Kidney (tissue), 14 donors: ENCODE data around the gene SMIM35. TPM values are rescaled to one million over a fixed set of nuclear protein-coding genes. Genes with fewer than 3 reads are reported as not detected.
"Not testable (repeated sequence)": the region's sequence is repeated elsewhere in the genome, so short reads cannot be mapped to it uniquely, and the experiment has no call there.

Experiments
- DNase-seq, 5 donors: peaks; one replicate each; pipeline ENCODE4 v3.0.0-alpha.2; 2013 to 2020
- FAIRE-seq: peaks from 2 replicates; lab custom pipeline; 2012; peaks lifted over from hg19 to GRCh38; lab: Jason Lieb, UNC
- H3K27ac ChIP-seq, 2 donors: one replicate each; pipeline ENCODE4 v1.7.0; 2013; ENCODE audit warnings: low read depth in 2 of 2, low read length in 2 of 2, inconsistent platforms in 1 of 2
- H3K27me3 ChIP-seq: one replicate; pipeline ENCODE4 v1.7.1; 2013; ENCODE audit warnings: low read length, inconsistent platforms; ENCODE audit not compliant: control insufficient read depth, insufficient read depth
- H3K36me3 ChIP-seq, 3 donors: one replicate each; pipeline versions ENCODE4 v1.7.0 to v1.7.1; 2013; ENCODE audit warnings: low read length in 3 of 3, control low read depth in 1 of 3, inconsistent platforms in 1 of 3; ENCODE audit not compliant: insufficient read depth in 3 of 3, control insufficient read depth in 2 of 3
- H3K4me1 ChIP-seq, 3 donors: one replicate each; pipeline versions ENCODE4 v1.7.0 to v1.7.1; 2013; ENCODE audit warnings: low read length in 3 of 3, inconsistent platforms in 1 of 3, low read depth in 1 of 3; ENCODE audit not compliant: control insufficient read depth in 2 of 3, insufficient read depth in 2 of 3
- H3K4me3 ChIP-seq, 3 donors: one replicate each; pipeline versions ENCODE4 v1.7.0 to v1.8.1; 2013; ENCODE audit warnings: low read length in 3 of 3, control low read depth in 1 of 3, inconsistent platforms in 1 of 3
- H3K9ac ChIP-seq, 3 donors: one replicate each; pipeline versions ENCODE4 v1.7.0 to v1.7.1; 2013; ENCODE audit warnings: low read length in 3 of 3, control low read depth in 1 of 3, inconsistent platforms in 1 of 3
- H3K9me3 ChIP-seq, 3 donors: one replicate each; pipeline versions ENCODE4 v1.7.0 to v1.7.1; 2013; ENCODE audit warnings: low read length in 3 of 3, control low read depth in 1 of 3, inconsistent platforms in 1 of 3; ENCODE audit not compliant: control insufficient read depth in 2 of 3, insufficient read depth in 1 of 3
- CTCF ChIP-seq: IDR thresholded peaks from 3 replicates; pipeline ENCODE4 v1.5.1; 2012; ENCODE audit warnings: mild to moderate bottlenecking, moderate library complexity, borderline replicate concordance; ENCODE audit not compliant: insufficient read depth; ENCODE audit errors: extremely low read depth
- intact Hi-C: fragments of 100-400 bp; cut with DNase I; formaldehyde crosslinking; loops from one replicate; pipeline ENCODE4 v1.11.1; 2022
- polyA plus RNA-seq: library from polyadenylated mRNA; stranded (reverse); fragments of 350-450 nt; fragmentation: Illumina TruSeq; extraction: RNeasy Lipid Tissue Mini Kit (QIAGEN cat#74804); gene quantifications from one replicate; pipeline ENCODE4 v1.2.3, GENCODE V29; 2014; ENCODE audit warnings: low read depth, low replicate concordance; ENCODE audit not compliant: insufficient read depth
- total RNA-seq: library from RNA; stranded (reverse); fragmentation: NEBNext Ultra II Directional; extraction: Animal tissue kit (Norgen Biotek cat#: 25700); gene quantifications from one replicate; pipeline ENCODE4 v1.2.1, GENCODE V29; 2021
- donor health status: control.
- donor health status: control.
- donor health status: control.
- donor health status: control.
- donor health status: control.
- donor health status: DM: yes; HTN: yes; CAD: no.
- donor health status: Normal renal cell carcinoma (clear cell type).

SMIM35 gene
- total and polyA plus RNA-seq, 2 donors from 2014 or later, result 0.80 TPM; not detected in 1

- H3K4me3 ChIP-seq, result no peak overlapping the region
- FAIRE-seq (no peak), DNase-seq (no peak)
- no peak for TF ChIP-seq CTCF
- intact Hi-C loops, result no loop called here
- no peak overlapping the region for H3K9ac ChIP-seq
- no peaks in the 10 kb centered on the region for H3K9me3 ChIP-seq
- H3K4me1 ChIP-seq, result peaks cover 0 to 9% (median 0%) of the 10 kb centered on the region in 3 donors
- H3K36me3 ChIP-seq, result no peaks in the 10 kb centered on the region
- peak overlapping the region in 1 of 2 donors; percentile 32 for H3K27ac ChIP-seq
- no peaks in the 10 kb centered on the region for H3K27me3 ChIP-seq
Observed at GRCh38 chr11:118010738-118011461, 75.9 kb downstream of the SMIM35 start.

DNA sequence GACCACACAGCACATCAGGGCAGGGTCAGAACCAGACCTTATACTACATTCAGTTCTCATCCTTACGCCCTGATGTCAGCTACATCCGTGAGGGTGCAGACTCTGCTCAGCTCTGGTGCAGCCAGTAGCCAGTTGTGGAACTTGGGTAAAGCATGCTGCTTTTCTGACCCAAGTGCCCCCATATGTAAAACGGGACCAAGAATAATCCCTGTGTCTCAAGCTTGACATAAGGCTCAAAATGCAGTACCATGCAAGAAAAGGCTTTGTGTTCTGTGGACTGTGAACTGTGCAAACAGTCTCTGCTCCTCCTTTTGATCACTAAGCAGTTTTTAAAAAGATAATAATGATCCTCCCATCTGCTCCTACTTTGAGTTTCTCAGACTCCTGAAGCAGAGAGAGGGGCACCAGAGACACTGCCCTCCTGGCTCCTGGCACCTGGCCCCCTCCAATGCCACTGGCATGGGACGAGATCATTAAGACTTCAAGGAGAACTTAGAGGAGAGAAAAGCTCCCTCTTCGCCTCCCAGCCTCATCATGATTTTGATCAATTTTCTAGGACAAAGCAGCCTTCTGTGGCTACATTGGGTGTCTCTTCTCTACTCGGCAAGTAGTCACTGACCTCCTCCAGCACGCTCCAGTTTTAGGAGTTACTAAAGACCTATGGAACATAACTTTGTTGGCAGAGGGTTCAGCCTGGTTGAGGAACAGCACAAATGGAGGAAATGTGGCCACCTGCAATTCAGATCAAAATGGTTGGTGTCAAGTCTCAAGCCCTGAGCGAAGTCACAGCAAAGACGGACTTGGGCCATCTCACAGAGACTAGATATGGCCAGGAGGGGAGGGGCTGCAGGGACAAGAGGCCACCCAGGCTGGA lies 76.7 kb downstream of the SMIM35 start:
- H3K27ac ChIP-seq, result peak overlapping the region in 1 of 2 donors; percentile 32
- H3K4me1 ChIP-seq, result peaks cover 0 to 9% (median 0%) of the 10 kb centered on the region in 3 donors
- FAIRE-seq (no peak), DNase-seq (peak in 1 of 5 donors; percentile 12)
- no peaks in the 10 kb centered on the region for H3K9me3 ChIP-seq
- TF ChIP-seq CTCF, result no peak
- intact Hi-C loops, result no loop called here
- H3K36me3 ChIP-seq, result no peaks in the 10 kb centered on the region
- H3K27me3 ChIP-seq, result no peaks in the 10 kb centered on the region
- H3K4me3 ChIP-seq, result no peak overlapping the region
- H3K9ac ChIP-seq, result no peak overlapping the region

- peaks cover 0 to 3% (median 0%) of the 10 kb centered on the region in 3 donors for H3K9me3 ChIP-seq
- H3K9ac ChIP-seq, result no peak overlapping the region
- FAIRE-seq (no peak), DNase-seq (no peak)
- no peak overlapping the region for H3K4me3 ChIP-seq
- no peaks in the 10 kb centered on the region for H3K27me3 ChIP-seq
- no peak for TF ChIP-seq CTCF
- H3K4me1 ChIP-seq, result peaks cover 0 to 9% (median 0%) of the 10 kb centered on the region in 3 donors
- no peak overlapping the region for H3K27ac ChIP-seq
- H3K36me3 ChIP-seq, result no peaks in the 10 kb centered on the region
- intact Hi-C loops, result no loop called here
Observed at GRCh38 chr11:118008271-118008911, 78.4 kb downstream of the SMIM35 start.

DNA sequence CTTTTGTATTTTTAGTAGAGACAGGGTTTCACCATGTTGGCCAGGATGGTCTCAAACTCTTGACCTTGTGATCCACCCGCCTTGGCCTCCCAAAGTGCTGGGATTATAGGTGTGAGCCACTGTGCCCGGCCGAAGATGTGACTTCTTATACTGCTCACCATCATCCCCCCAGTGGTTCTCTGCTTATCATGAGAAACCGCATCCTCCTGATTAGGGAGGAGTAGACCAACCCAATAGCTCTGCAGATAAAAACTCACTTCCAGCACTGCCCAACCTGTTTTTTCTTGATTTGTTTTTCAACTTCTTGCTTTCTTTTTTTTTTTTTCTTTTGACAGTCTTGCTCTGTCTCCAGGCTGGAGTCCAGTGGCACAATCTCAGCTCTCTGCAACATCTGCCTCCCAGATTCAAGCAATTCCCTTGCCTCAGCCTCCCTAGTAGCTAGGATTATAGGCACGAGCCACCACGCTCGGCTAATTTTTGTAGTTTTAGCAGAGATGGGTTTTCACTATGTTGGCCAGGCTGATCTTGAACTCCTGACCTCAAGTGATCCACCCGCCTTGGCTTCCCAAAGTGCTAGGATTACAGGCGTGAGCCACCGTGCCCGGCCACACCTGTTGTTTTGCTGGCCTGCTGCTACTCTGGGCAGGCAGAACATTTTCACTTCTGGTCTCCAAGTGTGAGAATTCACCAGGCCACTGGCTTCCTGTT lies 79.0 kb downstream of the SMIM35 start:
- FAIRE-seq, H3K27me3 ChIP-seq, H3K27ac ChIP-seq, H3K9ac ChIP-seq, H3K9me3 ChIP-seq, H3K36me3 ChIP-seq, DNase-seq, H3K4me1 ChIP-seq, intact Hi-C loops, H3K4me3 ChIP-seq: not testable (repeated sequence)
